GM20431 (cell line): Measurements from ENCODE around the gene LCMT2.

ENCODE experiments used
- in situ Hi-C: fragments of 300-500 bp; cut with MseI, MboI; formaldehyde crosslinking; loops from one replicate; pipeline ENCODE4 v1.15.0; 2020; ENCODE audit warnings: low sequenced_read_pairs; ENCODE audit not compliant: unreplicated experiment

LCMT2 gene

DNA sequence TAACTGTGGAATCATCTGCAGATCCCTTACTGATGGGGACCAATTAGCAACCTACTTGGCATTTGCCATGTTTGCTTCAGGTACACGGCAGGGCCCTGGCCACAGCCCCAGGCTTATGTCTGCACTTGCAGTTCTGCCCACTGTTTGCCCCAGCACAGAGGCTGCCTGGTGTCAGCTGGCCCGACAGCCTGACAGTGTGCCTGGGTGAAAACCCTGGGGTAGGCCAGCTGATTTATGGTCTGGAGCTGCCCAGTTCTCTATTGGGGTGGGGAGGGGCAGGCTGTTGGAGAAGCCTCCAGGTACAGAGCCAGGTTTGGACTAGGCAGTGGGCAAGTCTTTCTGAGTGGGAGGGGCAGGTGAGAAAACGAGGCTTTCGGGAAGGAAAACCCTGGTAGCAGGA is 52.5 kb downstream of the LCMT2 start:
- in situ Hi-C loops: no loop called here

DNA sequence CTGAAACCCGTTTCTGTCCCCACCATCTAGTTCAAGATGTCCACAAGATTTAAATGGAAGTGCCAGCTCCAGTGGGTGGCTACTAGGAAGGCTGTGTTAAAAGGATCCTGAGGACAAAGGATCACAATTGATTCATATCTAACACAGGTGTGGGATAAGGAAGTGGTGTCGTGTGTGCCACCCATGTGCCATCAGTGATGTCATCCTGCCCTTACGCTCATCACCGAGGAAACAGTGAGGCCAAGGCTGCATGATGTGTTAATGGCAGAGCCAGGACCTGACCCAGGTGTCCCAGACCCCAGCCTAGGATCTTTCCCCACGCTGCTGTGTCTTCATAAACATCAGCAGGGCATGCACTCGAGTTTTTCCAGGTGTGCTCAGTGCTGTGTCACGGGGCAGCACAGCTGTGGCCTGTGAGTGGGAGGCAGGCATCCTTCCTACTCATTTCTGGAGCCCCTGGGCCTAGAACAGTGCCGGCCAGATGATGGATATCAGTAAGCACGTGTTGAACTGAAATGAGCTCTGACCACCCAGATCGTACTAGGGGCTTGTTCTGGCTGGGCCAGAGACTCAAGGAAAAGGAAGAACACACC is 53.0 kb downstream of the LCMT2 start:
- in situ Hi-C loops: no loop called here

DNA sequence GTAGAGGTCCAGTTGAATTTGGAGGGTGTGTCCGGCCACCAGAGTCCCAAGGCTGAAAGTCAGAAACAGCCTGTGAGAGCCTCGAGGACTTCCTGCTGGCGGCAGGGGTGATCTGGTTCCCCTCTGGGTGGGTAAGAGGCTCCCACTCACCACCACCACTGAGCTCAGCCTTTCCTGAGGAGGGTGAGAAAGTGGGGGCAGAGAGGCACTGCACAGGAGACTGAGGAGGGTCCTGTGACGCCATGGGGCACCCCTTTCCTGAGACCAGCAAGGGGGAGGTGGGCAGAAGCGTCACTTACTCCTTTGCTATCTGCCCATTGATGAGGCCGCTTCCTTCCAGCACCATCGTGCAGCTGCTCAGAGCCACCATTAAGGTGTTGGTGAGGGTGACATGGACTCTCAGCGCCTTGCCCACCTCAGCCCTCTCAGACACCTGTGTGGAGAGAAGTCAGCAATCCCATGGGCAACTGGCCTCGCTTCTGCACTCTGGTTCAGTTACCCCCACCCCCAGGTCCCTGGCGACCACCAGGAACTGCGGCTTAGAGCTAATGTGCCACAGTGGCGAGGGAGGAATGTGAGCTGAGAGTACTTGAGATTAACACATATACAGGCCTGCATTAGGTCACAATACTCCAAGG is 53.7 kb downstream of the LCMT2 start:
- in situ Hi-C loops: no loop called here

DNA sequence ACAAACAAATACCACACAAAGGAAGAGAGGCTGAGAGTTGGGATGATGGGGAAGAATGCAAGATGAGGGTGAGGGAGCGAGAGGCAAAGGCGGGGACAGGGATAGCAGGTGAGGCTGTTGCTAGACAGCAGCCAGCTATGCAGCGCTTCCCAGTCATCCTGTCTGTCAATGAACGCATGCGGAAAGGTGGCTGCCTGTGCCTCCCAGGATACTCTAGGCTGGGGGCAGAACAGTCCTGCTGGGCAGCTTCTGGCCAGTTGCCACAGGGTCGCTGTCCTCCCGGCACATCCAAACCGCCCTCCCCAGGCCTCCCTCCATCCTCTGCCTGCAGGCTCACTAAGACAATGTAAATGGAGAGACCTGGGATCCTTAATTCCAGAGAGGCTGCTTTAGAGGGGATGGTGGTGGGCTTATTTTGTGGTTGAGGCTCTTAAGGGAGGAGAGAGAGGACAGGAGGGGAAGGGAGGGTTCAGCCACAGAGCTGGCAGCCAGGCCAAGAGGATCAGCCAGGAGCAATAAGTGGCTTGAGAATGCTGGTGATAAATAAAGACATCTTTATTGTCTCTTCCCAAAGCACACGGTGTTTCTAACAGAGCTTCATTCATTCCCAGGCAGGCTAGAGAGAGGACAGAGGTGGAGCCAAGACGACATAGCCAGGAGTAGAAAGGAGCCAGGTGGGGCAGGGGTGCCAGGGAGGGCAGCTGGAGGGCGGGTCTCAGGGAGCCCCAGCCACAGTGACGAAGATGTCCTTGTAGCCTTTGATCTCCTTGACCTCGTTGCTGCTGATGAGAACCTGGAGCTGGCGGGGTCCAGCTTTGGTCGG is 54.4 kb downstream of the LCMT2 start:
- in situ Hi-C loops: no loop called here

DNA sequence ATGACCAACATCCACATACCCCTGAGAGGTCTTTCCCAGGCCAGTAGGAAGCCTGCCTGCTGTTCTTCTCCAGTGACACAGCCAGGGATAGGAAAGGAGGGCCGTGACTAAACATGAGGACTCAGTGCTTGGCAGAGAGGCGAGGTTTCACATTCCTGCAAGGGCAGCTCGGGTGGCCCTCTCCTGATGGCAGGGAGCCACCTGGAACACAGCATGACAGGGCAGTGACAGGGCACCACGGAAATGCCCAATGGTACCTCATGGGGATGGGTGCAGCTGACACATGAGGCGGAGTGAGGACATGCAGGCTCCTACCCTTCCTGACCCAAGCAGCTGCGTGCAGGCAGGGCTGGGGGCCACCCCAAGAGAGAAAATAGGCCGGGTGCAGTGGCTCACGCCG is 56.2 kb downstream of the LCMT2 start:
- in situ Hi-C loops: no loop called here
